Measurements from ENCODE around the gene PHPT1. TPM values are rescaled to one million over a fixed set of nuclear protein-coding genes. Genes with fewer than 3 reads are reported as not detected.

PHPT1 gene
- total and polyA plus RNA-seq, 4 donors, result 23.2 to 83.1 (median 42.3) TPM

- Histone ChIP-seq H3K9me3 (ENCODE audit: control insufficient read depth in 4 of 4, low read length in 3 of 4) (no peaks in the 10 kb centered on the region), H3K4me3 (ENCODE audit: low read depth in 1 of 3, low read length in 3 of 3) (no peak overlapping the region), H3K36me3 (ENCODE audit: control insufficient read depth in 4 of 4, insufficient read depth in 3 of 4, low read depth in 1 of 4, low read length in 3 of 4) (peaks cover 10 to 22% (median 12%) of the 10 kb centered on the region in 4 donors), H3K9ac (ENCODE audit: low read depth in 1 of 2, low read length in 2 of 2) (no peak overlapping the region), H3K27ac (ENCODE audit: low read depth in 1 of 2, low read length in 2 of 2) (peak overlapping the region in 1 of 2 donors; percentile 84), H3K4me1 (ENCODE audit: control insufficient read depth in 4 of 4, insufficient read depth in 4 of 4, low read length in 3 of 4) (peaks cover 26 to 67% (median 41%) of the 10 kb centered on the region in 4 donors), H3K27me3 (ENCODE audit: control insufficient read depth in 4 of 4, insufficient read depth in 4 of 4, low read length in 3 of 4) (no peaks in the 10 kb centered on the region)
- TF ChIP-seq SP1 (IDR thresholded peaks at IDR 0.05), result no peak
- TF ChIP-seq HNF4A (conservative IDR thresholded peaks at IDR 0.05), result no peak
- TF ChIP-seq, protein P1, sequence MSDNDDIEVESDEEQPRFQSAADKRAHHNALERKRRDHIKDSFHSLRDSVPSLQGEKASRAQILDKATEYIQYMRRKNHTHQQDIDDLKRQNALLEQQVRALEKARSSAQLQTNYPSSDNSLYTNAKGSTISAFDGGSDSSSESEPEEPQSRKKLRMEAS (IDR thresholded peaks at IDR 0.05), result no peak
- TF ChIP-seq FOXA2 (IDR thresholded peaks at IDR 0.05), result no peak
- TF ChIP-seq EGR1 (IDR thresholded peaks at IDR 0.05; ENCODE audit: low read depth in 2 of 2), result no peak
- no peak for TF ChIP-seq REST (IDR thresholded peaks at IDR 0.05)
- WGBS, result 92% methylated on average over 15 of the region's 15 CpGs
- DNase-seq (ENCODE audit: low spot score), result no peak
These were observed 9.2 kb downstream of the PHPT1 start for GRCh38 chr9:136858452-136858843.

GRCh38 chr9:136858844-136859757, 9.9 kb downstream of the PHPT1 start:
- peaks cover 26 to 74% (median 46%) of the 10 kb centered on the region in 4 donors for H3K4me1 ChIP-seq (ENCODE audit: control insufficient read depth in 4 of 4, insufficient read depth in 4 of 4, low read length in 3 of 4)
- TF ChIP-seq HNF4G (IDR thresholded peaks at IDR 0.05), result peak; percentile 95
- no peak for TF ChIP-seq FOXA1 (IDR thresholded peaks at IDR 0.05)
- no peak for TF ChIP-seq TAF1 (conservative IDR thresholded peaks at IDR 0.05)
- no peak for TF ChIP-seq CTCF (IDR thresholded peaks at IDR 0.05; ENCODE audit: low read depth, low read length, missing input control)
- TF ChIP-seq ZBTB33 (IDR thresholded peaks at IDR 0.05), result no peak
- TF ChIP-seq YY1 (IDR thresholded peaks at IDR 0.05), result peak; percentile 67
- TF ChIP-seq RAD21 (IDR thresholded peaks at IDR 0.05), result peak in 1 of 2 donors; percentile 65
- TF ChIP-seq JUND (IDR thresholded peaks at IDR 0.05), result no peak
- TF ChIP-seq, protein P1 (IDR thresholded peaks at IDR 0.05), result no peak
- no peak for TF ChIP-seq FOXA2 (IDR thresholded peaks at IDR 0.05)
- TF ChIP-seq NR2F2 (IDR thresholded peaks at IDR 0.05), result peak; percentile 72
- TF ChIP-seq, protein P2, sequence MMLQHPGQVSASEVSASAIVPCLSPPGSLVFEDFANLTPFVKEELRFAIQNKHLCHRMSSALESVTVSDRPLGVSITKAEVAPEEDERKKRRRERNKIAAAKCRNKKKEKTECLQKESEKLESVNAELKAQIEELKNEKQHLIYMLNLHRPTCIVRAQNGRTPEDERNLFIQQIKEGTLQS (IDR thresholded peaks at IDR 0.05), result no peak
- TF ChIP-seq GABPA (IDR thresholded peaks at IDR 0.05 in 1 of 2, conservative IDR thresholded peaks at IDR 0.05 in 1 of 2), result no peak
- TF ChIP-seq RXRA (IDR thresholded peaks at IDR 0.05), result peak; percentile 85 to 94
- peak; percentile 98 for TF ChIP-seq HNF4A (conservative IDR thresholded peaks at IDR 0.05)
- peak; percentile 97 for TF ChIP-seq SP1 (IDR thresholded peaks at IDR 0.05)
- no peak for TF ChIP-seq EGR1 (IDR thresholded peaks at IDR 0.05; ENCODE audit: low read depth in 2 of 2)
- peak; percentile 67 for TF ChIP-seq REST (IDR thresholded peaks at IDR 0.05)
- H3K9ac ChIP-seq (ENCODE audit: low read depth in 1 of 2, low read length in 2 of 2), result no peak overlapping the region
- H3K36me3 ChIP-seq (ENCODE audit: control insufficient read depth in 4 of 4, insufficient read depth in 3 of 4, low read depth in 1 of 4, low read length in 3 of 4), result peaks cover 10 to 25% (median 12%) of the 10 kb centered on the region in 4 donors
- no peaks in the 10 kb centered on the region for H3K27me3 ChIP-seq (ENCODE audit: control insufficient read depth in 4 of 4, insufficient read depth in 4 of 4, low read length in 3 of 4)
- peak overlapping the region; percentile 76 to 84 for H3K27ac ChIP-seq (ENCODE audit: low read depth in 1 of 2, low read length in 2 of 2)
- H3K4me3 ChIP-seq (ENCODE audit: low read depth in 1 of 3, low read length in 3 of 3), result no peak overlapping the region
- 45% methylated on average over 20 of the region's 20 CpGs for WGBS
- DNase-seq (ENCODE audit: low spot score), result peak; percentile 39
- no peaks in the 10 kb centered on the region for H3K9me3 ChIP-seq (ENCODE audit: control insufficient read depth in 4 of 4, low read length in 3 of 4)
